ENCODE measurements around the gene PHLDA1.
"Not testable (repeated sequence)": the region's sequence is repeated elsewhere in the genome, so short reads cannot be mapped to it uniquely, and the experiment has no call there.

Gene PHLDA1

DNA sequence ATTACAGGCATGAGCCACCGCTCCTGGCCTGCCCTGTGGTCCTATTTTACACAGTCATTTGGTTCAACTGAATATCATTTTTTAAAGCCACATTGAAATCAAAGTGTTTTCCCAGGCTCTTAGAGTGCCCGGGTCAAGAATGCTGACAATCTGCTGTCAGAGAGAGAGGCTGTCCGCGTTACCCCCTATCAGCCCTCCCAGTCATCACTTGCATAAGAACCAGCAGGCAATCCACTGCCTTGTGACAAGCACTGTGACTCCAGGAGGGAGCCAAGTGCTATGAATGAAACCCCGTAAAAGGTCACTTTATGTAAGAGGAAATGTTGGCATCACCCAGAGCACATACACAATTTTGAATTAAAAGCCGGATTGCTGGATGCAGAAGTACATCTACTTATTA, 13.5 kb downstream of the PHLDA1 start:
- DNase-seq = no peak

DNA sequence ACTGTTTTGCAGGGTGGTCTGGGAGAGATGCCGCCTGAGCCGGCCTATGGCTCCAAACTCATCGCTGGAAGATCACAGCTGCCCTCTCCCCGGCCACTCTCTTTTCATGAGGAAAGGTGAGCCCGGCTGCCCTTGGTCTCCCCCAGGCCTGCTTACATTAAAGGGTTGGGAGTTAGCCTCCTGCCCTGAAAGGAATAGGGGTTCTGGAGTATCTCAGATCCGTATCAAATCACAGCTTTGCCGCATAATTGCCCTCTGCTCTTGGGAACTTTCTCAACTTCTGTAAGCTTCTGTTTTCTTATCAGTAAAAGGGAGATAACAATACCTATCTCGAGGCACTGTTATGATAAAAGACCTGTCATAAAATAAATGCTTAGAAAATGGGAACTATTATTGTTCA, 17.6 kb downstream of the PHLDA1 start:
- DNase-seq = no peak

DNA sequence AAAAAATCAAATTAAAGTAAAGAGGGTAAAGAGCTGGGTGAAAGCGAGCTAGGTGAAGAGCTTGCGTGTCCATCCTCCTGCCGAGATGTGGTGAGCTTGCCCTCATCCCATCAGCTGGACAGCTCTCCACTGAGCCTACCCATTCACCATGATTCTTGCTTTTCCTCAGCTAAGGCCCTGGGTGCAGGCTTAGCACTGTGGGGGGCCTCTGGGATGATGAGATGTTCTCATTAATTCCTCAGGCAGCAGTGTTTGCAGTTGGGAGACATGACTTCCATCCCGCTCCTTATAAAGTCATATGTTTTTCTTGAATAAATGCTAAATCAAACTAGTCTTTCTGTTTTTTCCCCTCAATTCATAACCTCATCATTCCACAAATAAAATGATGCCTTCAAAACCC, 18.0 kb downstream of the PHLDA1 start:
- DNase-seq = no peak

DNA sequence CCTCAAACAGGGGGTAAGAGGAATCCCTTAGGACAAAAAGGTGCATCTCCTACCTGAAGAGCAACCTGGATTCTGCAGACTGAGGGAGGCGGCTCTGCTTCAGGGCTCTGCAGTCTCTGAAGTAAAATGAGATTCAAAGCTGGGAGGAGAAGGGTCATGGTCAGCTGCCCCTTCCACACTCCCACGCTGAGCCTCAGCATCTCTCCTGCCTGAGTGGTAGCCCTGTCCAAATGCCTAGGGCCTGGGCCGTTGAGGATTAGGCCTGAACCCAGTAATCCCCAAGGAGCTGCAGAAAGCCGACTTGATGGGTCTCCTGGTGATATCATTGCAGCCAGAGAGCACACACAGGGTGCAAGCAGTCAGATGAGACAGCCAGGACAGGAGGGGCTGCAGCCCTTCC, 18.9 kb downstream of the PHLDA1 start:
- DNase-seq = no peak

DNA sequence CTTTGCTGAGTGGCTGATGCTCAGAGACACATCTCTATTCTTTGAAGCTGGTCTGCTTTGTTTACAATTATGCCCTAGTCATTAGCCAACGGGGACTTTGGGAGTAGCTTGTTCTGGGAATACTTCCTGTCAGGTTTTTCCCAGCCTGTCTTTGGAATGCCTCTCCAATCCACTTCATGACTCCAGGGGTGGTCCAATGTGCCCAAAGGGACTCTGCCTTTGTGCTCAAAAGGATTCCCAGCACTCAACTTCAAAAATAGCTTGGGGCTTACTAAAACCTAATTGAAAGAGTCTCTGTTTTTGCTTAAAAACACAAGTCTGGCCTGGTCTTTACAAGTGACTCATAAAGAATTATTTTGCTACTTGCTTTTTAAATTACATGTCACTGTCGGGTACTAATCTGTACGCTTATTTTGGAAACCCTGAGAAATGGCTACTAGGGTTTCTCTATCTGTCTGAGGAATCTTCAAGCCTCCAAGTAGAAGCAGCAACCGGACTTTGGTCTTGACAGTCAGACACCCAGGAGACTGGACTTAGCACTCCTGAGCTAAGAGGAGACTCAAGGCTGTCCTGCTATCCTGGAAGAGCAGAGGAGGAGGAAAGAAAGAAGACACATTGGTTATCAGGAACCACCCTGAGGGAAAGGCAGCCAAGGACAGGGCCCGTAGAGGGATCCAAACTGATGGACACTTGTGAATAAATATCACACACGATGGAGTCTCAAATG, 20.7 kb downstream of the PHLDA1 start:
- no peak for DNase-seq

DNA sequence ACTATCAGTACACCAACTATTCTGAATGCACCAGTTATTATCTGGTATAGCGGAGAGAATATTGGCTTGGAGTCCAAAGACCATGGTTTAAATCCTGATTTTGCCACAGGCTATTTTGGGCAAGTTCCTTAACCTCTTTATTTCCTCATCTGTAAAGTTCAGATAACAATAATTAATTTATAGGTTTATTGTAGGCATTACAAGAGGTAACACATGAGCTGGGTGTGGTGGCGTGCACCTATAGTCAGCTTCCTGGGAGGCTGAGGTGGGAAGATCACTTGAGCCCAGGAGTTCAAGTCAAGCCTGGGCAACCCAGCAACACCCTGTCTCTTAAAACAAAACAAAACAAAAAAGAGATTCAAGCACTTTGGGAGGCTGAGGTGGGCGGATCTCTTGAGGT, 23.1 kb downstream of the PHLDA1 start:
- DNase-seq = no peak

DNA sequence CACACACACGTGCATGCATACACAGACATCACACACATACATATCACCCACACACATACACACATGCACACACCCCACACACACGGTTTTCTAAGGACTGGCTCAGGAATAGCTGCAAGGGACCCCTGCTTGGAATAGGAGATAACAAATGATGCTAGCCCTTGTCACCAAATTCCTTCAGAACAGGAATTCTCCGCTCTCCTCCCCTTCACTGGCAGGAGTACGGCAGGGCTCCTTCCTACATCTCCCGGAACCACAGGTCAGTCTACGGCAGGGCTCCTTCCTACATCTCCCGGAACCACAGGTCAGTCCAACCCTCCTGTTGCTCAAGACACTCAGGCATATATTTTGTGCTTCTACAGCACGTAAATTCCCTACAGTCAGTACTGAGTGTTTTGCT, 23.9 kb downstream of the PHLDA1 start:
- DNase-seq = no peak

DNA sequence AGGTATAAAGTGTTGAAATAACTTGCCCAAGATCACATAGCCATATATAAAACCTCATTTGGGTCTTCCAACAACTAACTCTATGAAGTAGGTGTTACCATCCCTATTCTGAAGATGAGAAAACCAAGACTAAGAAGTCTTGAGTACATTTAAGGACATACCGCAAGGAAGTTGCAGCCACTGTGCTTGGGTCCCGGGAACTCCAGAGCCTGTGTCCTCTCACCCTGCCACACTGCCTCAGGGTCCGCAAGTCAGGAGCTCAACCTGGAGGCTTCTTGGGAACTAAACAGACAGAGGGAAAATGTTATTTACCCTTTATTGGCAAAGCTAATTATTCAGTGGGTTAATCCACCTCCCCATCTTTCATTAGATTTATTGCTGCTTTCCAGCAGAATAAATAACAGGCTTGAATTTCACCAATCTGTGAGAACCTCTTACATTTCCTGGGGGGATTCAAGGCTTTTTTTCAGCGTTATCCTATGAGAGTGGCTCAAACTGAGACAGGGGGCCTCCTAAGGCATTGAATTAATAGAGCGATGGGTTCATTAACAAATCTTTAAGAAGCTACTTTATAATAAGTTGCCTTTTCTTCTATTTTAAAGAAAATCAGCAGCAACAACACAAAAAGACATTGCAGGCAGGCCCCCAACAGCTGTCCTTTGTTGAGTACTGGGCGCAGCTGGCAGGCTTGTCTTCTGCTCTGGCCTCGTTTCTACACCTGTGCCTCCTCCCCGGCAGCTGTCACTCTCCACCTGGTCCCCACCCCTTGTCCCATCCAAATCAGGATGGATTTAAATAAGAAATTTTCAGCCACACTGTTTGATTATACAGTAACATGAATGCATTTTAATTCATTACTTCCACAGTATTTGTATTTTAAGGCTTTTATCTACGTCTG, 25.3 kb downstream of the PHLDA1 start:
- DNase-seq = no peak

DNA sequence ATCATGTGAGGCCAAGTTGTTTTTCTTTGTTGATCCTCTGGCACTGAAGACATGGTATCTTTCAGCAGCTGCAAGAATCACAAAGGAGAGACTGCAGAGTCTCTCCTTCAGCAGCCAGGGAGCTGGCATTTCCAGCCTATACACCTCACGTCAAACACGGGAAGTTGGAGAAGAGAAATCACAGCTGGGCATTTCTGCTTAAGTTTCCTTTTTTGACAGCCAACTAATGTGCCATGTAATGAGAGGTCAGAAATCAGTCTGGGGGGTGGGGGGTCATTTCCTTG, 28.3 kb downstream of the PHLDA1 start:
- no peak for DNase-seq

DNA sequence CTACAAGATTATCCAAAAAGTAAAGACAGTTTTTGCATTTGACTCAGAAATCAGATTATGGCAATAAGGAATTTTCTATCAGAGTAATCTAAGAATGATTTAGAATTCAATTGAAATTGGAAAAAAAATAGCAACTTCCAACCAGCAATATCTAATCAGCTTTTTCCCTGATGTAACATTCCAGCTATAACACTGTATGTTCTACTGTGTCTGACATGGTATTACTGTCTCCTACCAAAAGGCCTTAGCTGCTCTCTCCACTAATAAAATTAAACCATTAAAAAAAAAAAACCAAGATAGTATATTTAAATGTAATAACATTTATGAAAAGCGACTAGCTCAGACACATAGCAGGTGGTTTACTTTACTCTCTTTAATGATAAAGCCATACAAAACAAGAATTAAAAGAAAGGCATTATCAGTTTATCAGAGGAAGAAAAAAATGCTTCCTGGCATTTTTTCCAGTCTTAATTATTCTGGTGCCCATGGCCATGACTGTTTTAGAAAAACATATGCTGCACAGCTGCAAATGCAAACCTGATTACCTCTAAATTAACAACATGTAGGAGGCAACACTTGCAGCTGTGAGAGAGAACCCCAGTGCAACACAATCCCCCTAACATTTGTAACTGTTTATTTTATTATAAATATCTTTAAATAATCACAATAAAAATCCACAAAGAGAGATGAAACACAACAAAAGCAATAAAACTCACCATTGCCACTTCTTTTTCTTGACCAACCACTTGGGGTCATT, 28.8 kb downstream of the PHLDA1 start:
- DNase-seq = no peak

DNA sequence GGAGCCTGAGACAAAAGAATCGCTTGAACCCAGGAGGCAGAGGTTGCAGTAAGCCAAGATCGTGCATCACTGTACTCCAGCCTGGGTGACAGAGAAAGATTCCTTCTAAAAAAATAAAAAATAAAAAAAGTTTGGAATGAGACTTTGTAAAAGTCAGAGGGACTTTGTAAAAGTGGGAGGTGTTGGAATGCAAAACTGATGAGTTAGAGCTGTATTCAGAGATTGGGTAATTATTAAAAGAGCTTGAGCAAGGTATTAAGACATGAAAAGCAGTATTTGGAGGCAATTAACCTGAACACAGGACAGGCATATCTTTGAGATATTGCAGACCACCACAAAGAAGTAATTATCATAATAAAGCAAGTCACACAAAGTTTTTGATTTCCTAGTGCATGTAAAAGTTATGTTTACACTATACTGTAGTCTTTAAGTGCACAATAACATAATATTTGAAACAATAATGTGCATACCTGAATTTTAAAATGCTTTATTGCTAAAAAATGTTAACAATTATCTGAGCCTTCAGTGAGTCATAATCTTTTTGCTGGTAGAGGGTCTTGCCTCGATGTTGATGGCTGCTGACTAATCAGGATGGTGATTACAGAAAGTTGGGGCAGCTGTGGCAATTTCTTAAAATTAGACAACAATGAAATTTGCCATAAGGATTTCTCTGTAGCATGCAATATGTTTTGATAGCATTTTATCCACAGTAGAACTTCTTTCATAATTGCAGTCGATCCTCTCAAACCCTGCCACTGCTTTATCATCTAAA, 33.1 kb downstream of the PHLDA1 start:
- DNase-seq = no peak

DNA sequence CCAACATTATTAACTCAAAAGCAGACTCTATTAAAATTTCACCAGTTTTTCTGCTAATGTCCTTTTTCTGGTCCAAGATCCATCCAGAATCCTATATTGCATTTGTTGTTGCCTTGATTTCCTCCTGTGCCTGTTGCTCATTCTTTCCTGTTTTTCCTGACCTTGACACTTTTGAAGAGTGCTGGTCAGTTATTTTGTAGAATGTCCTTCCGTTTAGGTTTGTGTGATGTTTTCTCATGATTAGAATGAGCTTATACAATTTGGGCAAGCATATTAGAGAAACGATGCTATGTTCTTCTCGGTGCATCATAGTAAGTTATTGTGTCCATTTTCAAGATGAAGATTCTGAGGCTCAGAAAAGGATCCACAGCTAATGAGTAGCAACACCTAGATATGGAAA, 33.9 kb downstream of the PHLDA1 start:
- no peak for DNase-seq

DNA sequence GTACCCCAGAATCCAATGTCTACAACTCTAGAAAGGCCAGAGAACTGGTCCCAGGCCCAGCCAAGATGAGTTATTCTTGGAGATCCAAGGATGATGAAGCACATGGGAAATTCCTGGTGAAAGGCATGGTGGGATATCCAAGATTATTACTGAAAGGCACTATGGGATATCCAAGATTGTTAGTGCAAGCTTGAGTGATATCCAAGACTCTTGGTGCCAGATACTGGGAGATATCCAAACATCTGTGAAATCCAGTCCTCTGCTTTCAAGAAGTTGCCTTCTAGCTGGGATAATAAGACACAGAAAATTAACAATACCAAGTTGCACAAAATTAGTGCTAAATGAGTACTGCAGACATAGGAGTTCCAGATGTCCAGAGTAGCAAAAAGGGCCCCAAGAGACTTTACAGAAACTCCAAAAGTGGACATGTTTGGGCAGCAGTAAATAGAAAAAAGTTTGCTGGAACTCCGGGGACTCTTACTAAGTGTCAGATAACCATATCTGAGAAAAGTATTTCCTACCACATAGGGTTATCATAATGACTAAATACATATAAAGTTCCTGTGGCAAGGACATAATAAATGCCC, 34.6 kb downstream of the PHLDA1 start:
- DNase-seq = no peak

DNA sequence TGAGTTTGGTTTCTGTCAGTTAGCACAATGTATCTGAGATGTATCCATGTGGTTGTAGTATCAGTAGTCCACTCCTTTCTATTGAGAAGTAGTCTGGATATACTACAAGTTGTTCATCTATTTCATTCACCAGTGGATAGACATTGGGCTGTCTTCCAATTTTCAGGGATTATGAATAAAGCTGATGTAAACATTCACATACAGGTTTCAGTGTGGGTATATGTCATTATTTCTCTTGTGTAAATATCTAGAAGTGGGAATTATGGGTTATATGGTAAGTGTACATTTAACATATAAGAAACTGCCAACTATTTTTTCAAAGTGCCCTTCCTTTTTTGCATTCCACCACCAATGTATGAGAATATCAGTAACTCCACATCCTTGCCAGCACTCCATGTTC, 35.9 kb downstream of the PHLDA1 start:
- DNase-seq = no peak

DNA sequence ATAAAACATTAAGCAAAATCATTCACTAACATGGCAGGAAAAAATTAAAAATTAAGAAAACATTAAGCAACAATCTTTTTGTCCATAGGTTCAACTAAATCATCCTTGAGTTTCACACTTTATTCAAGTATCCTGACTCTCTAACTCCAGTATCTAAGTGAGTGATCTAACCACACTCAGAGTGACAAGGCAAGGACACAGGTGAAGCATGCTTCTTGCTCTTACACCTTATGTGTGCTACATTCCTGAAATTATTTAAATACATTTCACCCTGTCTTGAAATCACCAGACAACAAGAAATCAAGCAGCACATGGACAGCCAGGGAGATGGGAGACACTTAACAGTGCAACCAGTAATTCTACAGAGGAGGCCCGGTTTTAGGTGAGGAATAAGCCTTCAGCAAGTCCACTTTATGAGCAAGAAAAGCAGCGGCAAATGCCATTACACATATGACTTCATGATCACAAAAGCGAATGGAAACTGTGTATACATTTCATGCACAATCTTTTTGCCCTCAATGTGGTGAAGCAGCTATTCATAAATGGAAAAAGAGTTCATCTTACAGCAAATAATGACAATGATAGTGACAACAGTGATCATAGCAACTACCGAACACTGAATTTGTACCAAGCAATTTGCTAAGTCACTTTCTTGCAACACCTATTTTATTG, 37.4 kb downstream of the PHLDA1 start:
- DNase-seq = no peak

DNA sequence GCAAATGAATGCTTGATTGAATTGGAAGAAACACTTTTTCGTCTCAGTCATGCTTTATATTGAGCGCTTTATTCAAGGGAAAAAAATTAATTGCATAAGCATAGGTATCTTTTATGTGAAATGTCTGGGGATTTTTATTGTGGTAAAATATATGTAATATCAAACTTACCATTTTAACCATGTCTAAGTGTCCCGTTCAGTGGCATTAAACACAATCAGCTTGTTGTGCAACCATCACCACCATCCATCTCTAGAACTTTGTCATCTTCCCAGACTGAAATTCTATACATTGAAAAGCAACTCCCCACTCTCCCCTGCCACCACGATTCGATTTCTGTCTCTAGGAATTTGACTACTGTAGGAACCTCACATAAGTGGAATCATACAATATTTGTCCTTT, 39.8 kb downstream of the PHLDA1 start:
- no peak for DNase-seq

DNA sequence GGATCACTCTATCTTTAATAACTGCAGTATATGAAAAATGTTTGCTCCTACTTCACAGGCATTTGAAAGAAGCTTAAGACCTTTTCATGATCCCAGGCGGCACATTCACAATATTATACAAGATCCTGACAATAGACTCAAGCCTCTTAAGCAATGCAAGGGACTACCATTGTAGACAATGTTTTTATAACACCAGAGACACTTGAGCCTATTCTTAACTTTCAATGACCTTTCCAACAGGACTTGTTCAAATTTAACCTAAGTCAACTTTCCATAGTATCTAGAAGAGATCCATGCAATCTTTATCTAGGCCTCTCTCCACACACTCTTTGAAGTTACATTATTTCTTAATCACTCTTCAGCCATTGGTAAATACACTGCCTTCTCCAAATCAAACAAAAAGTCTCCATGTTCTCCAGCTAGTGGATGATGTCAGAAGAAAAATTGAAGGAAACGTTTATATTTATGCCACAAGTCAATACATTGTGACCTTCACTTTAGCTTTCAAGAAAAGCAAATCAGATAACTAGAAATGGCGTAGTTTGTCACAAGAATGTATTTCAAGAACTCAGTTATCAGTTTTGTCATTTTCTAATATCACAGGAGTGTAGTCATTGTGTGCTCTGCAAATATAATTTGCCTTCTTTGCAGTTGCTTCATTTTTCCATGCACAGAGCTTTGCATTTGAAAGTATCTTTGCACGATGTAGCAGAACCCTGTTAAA, 41.2 kb downstream of the PHLDA1 start:
- no peak for DNase-seq

DNA sequence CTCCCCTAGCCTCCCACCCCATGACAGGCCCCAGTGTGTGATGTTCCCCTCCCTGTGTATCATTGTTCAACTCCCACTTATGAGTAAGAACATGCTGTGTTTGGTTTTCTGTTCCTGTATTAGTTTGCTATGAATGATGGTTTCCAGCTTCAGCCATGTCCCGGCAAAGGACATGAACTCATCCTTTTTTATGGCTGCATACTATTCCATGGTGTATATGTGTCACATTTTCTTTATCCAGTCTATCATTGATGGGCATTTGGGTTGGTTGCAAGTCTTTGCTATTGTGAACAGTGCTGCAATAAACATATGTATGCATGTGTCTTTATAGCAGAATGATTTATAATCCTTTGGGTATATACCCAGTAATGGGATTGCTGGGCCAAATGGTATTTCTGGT, 43.9 kb downstream of the PHLDA1 start:
- not testable (repeated sequence) for DNase-seq

DNA sequence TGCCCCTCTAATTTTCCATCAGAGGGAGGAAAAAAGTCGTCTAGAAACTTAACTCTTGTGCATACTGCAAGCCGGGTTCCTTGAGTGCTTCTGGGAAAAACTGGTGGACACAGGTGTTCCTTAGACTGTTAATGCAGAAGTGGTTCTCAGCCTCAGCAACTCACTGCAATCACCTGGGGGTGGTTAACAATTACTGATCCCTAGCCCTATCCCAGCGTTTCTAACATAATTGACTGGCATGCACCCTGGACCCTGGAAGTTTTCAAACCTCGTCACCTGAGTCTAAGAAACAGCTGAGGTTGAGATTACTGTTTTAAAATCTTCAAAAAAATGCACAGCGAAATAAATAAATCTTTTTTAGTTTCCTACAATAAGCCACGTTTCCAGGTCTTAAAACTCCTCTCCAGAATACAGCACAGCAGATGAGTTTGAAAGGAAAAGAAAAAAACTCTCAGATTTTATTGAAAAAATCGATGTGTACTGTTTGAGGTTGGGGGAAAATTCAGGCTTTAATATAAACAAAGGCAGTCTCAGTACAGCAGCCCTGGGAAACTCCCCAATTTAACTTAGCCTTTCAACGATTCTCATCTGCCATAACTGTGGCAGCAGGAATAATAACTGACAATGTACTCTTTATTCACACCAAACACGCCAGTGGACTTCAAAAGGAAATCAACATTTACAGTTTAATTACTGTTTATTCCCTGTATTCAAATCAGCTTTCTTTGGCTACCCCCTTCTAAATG, 45.4 kb downstream of the PHLDA1 start:
- DNase-seq = no peak

DNA sequence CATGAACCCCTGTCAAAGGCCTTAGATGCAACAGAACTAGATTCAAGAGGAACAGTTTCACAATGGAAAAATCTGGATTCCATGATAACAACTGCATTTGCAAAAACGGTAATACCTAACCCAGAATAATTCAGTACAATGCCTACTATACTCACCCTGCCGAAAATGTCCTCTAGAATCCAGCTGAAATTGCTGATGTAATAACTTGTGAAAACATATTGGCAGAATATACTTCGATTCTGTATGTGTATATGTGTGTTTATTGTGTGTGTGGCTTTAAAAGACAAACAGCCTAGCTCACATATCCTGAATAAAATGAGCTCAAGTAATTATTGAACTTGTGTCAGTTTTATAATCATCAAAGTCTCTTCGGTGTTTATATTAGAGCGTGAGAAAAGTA, 46.0 kb downstream of the PHLDA1 start:
- no peak for DNase-seq
